Bronchial epithelial cell (primary cell): ENCODE results near the gene GBE1. TPM values are rescaled to one million over a fixed set of nuclear protein-coding genes. Genes with fewer than 3 reads are reported as not detected.
A peak's percentile ranks its signal among the peaks of the same experiment; 100 is the strongest.
"Not testable (repeated sequence)": the region's sequence is repeated elsewhere in the genome, so short reads cannot be mapped to it uniquely, and the experiment has no call there.

Experiments
- DNase-seq: peaks from one replicate; pipeline ENCODE4 v3.0.0-alpha.2; 2010; ENCODE audit warnings: low read depth
- FAIRE-seq: peaks from 2 replicates; lab custom pipeline; 2011; peaks lifted over from hg19 to GRCh38; lab: Jason Lieb, UNC
- H3K27me3 ChIP-seq: 2 replicates; pipeline ENCODE4 v1.5.1; 2011; ENCODE audit warnings: low read length; ENCODE audit not compliant: control insufficient read depth, insufficient read depth
- H3K36me3 ChIP-seq: 2 replicates; pipeline ENCODE4 v1.5.1; 2011; ENCODE audit warnings: low read length; ENCODE audit not compliant: control insufficient read depth, insufficient read depth
- H3K4me3 ChIP-seq: 2 replicates; pipeline ENCODE4 v1.5.1; 2011; ENCODE audit warnings: mild to moderate bottlenecking, low read depth, low read length, control low read depth
- CTCF ChIP-seq: IDR thresholded peaks from 2 replicates; pipeline ENCODE4 v1.5.1; 2011; ENCODE audit warnings: mild to moderate bottlenecking, moderate library complexity, low read length, control low read depth, inconsistent platforms; ENCODE audit not compliant: insufficient read depth, severe bottlenecking
- total RNA-seq: library from RNA; depleted of rRNA; stranded (reverse); fragments of >200 nt; gene quantifications from 2 replicates; pipeline ENCODE4 v1.2.1, GENCODE V29; 2014

The GBE1 gene
- total RNA-seq, 1 donor from 2014 or later, result 94.0 TPM

- no peak for TF ChIP-seq CTCF
- Histone ChIP-seq H3K27me3 (no peaks in the 10 kb centered on the region), H3K36me3 (no peaks in the 10 kb centered on the region), H3K4me3 (no peak overlapping the region)
- FAIRE-seq (no peak), DNase-seq (no peak)
These were observed 9.3 kb upstream of the GBE1 start for GRCh38 chr3:81770710-81771109.

DNA sequence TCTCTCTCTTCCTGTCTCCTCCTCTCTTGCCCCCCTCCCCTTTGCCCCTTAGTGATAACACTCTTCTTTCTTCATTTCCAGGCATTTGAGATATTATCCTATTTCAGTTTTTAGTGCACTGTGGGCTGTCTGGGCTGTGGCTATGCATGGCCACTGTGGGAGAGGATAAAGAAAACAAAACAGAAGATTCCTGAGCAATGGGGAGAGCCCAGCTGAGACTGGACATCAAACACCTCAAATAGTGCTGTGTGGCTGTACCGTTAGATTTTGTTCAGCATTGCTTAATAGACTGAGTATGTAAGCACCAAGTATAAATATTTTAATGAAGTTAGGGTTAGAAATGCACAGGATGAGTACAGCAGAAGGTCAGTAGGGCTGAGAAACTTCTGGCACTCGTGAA is 7.9 kb upstream of the GBE1 start:
- TF ChIP-seq CTCF, result no peak
- Histone ChIP-seq H3K36me3 (no peaks in the 10 kb centered on the region), H3K4me3 (no peak overlapping the region), H3K27me3 (no peaks in the 10 kb centered on the region)
- FAIRE-seq, result no peak
- DNase-seq, result no peak

DNA sequence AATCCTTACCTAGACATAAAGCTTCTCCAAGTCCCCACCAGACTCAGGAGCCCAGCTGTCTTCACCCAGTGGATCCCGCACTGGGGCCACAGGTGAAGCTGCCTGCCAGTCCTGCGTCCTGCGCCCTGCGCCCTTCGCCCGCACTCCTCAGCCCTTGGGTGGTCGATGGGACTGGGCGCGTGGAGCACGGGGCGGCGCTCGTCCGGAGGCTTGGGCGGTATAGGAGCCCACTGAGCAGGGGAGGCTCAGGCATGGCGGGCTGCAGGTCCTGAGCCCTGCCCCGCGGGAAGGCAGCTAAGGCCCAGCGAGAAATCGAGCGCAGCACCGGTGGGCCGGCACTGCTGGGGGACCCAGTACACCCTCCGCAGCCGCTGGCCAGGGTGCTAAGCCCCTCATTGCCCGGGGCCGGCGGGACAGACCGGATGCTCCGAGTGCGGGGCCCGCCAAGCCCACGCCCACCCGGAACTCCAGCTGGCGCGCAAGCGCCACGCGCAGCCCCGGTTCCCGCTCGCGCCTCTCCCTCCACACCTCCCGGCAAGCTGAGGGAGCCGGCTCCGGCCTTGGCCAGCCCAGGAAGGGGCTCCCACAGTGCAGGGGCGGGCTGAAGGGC is 5.9 kb upstream of the GBE1 start:
- not testable (repeated sequence) for H3K36me3 ChIP-seq, DNase-seq, FAIRE-seq

DNA sequence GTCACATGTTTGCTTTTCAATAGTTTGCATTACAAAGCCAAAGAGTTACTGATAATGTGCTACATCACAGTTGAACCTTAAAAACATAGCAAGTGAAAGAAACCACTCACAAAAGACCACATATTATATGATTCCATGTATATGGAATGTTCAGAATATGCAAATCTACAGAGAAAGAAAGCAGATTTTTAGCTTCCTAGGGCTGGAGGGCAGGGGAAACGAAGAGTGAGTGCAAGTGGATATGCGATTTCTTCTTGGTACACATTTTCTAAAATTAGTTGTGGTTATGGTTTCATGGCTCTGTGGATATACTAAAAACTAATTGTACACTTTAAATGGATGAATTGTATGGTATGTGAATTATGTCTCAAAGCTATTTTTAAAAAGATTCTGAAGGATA is 4.0 kb upstream of the GBE1 start:
- Histone ChIP-seq H3K36me3 (no peaks in the 10 kb centered on the region), H3K4me3 (no peak overlapping the region), H3K27me3 (no peaks in the 10 kb centered on the region)
- FAIRE-seq (no peak), DNase-seq (no peak)
- TF ChIP-seq CTCF, result no peak

More for the DNA sequence above, 5.9 kb upstream of the GBE1 start:
- H3K27me3 ChIP-seq, H3K4me3 ChIP-seq: not testable (repeated sequence)

DNA sequence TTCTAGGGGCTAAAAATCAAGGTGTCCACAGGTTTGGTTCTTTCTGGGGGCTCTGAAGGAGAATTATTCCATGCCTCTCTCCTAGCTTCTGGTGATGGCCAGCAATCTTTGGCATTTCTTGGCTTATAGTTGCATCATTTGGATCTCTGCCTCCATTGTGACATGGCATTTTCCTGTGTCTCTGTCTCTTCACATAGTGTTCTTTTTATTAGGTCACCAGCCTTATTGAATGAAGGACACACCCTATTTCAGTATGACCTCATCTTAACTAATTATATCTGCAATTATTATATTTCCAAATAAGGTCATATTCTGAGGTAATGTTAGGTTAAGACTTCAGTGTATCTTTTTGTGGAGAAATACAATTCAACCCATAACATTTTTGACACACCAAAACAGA is 3.2 kb upstream of the GBE1 start:
- Histone ChIP-seq H3K36me3 (no peaks in the 10 kb centered on the region), H3K27me3 (no peaks in the 10 kb centered on the region), H3K4me3 (no peak overlapping the region)
- TF ChIP-seq CTCF, result no peak
- DNase-seq, result peak; percentile 29
- no peak for FAIRE-seq

GRCh38 chr3:81764002-81764401 is 2.6 kb upstream of the GBE1 start:
- DNase-seq, result no peak
- Histone ChIP-seq H3K36me3 (no peaks in the 10 kb centered on the region), H3K4me3 (no peak overlapping the region), H3K27me3 (no peaks in the 10 kb centered on the region)
- TF ChIP-seq CTCF, result no peak
- FAIRE-seq, result no peak
